Kidney capillary endothelial cell (primary cell): ENCODE results near the gene GNAL.
"Not testable (repeated sequence)": the region's sequence is repeated elsewhere in the genome, so short reads cannot be mapped to it uniquely, and the experiment has no call there.

Source experiments
- DNase-seq: peaks from one replicate; pipeline ENCODE4 v3.0.0-alpha.2; 2018; ENCODE audit warnings: low spot score

The GNAL gene

DNA sequence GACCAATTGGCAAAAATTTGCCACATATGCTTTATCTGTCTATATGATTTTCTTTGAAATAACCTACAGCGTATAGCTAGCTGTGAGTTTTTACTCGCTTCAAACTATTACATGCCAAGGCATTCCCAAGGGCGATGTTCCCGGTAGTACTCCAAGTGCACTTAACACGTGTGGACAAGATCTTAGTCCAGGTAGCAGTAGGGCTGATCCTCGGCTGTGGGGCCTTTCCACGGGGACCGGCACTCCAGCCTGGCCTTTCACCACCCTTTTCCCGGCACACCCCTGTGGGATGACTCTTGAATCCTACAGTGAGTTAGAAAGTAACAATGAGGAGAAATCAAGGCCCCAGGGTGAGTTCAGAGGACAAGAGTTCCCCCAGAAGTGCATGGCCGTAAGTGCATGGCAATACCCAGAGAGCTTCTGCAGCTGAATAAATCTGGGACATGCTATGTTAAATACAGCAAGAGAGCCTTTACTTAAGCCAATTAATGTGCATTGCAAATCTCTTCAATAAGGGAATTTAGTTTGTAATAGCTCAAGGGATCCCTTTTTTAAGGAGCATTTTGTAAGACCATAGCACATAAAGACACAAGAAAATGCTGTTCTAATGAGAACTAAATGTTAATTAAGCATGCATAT, 188.6 kb downstream of the GNAL start:
- DNase-seq = no peak

DNA sequence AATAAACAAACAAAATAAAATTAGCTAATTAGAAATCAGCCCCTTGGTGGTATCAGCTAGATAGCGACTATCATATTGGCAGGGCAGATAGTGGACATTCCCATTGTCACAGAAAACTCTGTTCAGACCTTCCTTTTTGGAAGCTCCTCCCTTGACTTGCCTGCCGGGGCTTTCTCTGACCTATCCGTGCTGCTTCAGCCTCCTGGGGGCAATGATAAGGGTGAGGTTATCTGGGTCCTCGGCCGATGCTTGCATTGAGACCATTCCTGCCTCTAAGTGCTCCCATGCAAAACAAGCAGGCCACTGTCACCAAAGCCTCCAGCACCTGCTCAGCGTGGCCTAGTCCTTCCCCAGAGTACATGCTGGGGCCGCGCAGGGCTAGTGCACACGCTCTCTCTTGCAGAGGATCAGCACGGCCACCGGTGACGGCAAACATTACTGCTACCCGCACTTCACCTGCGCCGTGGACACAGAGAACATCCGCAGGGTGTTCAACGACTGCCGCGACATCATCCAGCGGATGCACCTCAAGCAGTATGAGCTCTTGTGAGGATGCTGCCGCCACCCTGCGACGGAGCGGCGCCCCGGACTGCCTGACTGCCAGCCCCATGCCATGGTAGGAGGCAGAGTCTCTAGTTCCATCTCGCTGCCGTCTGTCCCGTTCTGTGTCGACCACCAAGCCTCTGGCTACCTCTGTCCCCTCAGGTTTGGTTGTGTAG, 191.7 kb downstream of the GNAL start:
- no peak for DNase-seq

DNA sequence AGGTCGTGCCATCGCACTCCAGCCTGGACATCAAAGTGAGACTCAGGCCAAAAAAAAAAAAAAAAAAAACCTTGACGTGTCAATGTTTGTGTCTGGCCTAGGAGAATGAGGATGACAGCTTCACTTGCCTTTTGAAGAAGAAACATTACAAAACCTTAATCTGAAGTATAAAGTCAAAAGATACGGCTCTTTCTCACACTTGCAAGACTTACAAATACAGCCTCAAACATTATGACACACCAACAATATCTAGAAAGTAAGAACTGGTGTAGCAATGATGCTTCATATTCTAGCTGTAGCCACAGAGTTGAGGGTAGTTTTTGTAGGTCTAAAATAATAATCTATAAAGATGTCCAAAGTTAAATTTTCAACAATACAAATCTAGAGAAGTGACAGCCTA, 193.6 kb downstream of the GNAL start:
- DNase-seq = no peak

- peak; percentile 42 for DNase-seq
Measured at GRCh38 chr18:11883153-11883552, 194.1 kb downstream of the GNAL start.

DNA sequence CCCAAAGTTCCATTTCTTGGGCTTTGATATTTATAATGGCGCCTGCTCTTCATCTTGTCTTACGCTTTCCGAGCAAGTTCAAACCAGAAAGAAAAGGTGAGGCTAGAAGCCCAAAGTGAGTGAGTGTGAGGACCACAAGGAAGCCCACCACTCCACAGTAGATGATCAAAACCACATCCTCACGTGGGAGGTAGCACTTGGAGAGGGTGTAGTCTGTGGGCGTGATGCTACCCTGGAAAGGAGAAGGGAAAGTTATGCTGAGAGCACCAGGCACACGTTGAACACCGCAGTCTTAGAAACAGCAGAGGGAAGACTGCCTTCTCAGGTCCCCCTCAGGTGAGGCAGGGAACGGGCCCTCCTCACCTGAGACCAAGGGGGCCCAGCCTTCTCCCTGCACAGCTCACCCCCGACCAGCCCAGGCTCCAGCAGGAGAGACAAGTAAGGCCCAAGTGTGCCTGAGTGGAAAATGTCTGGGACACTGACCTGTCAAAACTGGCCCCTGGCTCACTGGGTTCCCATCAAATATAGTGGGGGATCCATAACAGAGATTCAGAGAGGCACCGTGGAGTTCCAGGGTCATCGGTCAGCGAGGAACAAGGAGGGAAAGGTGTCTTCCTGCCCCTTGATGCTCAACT, 195.4 kb downstream of the GNAL start:
- no peak for DNase-seq

DNA sequence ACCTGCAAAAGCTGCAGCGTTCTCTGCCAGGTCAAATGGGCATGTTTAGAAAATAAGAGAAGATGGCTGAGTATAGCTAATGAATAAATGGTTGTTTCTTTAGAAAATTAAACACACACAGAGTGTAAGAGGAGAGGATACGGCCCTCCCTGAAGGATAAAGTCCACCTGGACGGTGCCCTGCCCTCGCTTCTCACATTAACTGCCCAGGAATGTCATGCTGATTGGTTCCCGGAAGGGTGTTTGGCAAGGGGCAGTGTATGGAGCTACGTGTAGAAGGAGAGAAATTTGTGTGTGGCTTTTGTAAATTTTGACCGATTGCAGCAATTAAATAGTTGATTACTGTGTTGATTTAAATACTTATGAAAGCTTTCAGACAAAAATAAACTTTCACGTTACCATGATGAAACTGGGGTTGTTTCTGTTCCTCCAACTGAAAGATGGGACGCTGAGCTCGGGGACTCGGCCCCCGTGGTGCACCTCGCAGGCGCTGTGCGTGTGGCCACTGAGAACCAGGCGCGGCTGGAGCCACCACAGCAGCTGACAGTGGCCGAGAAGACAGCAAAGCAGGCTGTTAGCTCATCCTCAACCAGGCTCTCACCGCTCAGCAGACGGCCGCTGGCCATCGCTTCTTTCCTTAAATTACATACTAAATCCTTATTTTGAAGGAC, 196.3 kb downstream of the GNAL start:
- DNase-seq = no peak

GRCh38 chr18:11886577-11887110, 197.6 kb downstream of the GNAL start:
- no peak for DNase-seq

- DNase-seq = no peak
Measured at GRCh38 chr18:11887328-11888128, 198.5 kb downstream of the GNAL start.

DNA sequence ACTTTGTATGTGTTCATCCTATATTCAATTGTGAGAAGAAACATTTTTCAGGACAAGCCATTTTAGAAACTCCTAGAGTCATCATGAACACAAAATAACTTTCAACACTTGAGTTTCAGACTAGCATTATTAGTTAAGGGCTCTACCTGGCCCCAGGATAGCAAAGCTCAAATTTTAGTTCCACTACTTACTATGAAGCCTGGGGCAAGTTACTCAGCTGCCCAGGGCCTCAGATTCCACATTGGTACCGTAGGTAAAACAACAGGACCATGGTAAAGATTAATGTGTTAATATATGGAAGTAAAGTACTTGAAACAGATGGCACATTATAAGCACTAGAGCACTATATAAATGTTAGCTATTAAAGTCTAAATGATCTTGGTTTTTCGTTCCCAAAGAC, 199.7 kb downstream of the GNAL start:
- DNase-seq = no peak

GRCh38 chr18:11889284-11889683, 200.2 kb downstream of the GNAL start:
- no peak for DNase-seq

GRCh38 chr18:11891737-11892136, 202.7 kb downstream of the GNAL start:
- no peak for DNase-seq

- not testable (repeated sequence) for DNase-seq
Measured at GRCh38 chr18:11892438-11892837, 203.4 kb downstream of the GNAL start.

GRCh38 chr18:11897781-11898180, 208.7 kb downstream of the GNAL start:
- DNase-seq = no peak

- no peak for DNase-seq
Measured at GRCh38 chr18:11899063-11899462, 210.0 kb downstream of the GNAL start.

DNA sequence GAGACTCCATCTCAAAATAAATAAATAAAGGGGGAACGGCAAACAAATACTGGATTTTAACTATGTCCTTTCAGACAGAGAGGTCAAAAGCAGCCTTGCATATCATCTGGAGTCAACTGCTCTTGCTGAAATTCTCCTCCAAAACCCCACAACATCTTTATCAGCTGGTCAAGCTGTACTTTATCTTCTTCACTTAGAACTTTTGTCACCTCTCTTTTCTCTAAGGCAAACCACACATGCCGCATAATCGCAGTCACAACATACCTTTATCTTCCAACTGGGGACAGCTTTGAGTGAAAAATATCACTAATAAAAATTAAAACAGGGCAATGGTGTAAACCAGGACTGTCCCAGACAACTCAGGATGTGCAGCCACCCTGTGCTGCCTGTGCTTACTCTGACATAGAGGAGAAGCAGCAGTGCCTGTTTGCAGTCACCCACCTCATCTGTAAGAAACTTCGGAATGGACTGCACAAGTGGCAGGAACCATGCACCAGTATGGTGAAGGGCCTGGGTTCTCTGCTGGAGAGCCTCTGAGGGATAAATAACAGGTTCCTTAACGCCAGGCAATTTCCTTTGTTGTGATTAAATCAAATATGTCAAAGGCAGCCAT, 212.9 kb downstream of the GNAL start:
- no peak for DNase-seq

DNA sequence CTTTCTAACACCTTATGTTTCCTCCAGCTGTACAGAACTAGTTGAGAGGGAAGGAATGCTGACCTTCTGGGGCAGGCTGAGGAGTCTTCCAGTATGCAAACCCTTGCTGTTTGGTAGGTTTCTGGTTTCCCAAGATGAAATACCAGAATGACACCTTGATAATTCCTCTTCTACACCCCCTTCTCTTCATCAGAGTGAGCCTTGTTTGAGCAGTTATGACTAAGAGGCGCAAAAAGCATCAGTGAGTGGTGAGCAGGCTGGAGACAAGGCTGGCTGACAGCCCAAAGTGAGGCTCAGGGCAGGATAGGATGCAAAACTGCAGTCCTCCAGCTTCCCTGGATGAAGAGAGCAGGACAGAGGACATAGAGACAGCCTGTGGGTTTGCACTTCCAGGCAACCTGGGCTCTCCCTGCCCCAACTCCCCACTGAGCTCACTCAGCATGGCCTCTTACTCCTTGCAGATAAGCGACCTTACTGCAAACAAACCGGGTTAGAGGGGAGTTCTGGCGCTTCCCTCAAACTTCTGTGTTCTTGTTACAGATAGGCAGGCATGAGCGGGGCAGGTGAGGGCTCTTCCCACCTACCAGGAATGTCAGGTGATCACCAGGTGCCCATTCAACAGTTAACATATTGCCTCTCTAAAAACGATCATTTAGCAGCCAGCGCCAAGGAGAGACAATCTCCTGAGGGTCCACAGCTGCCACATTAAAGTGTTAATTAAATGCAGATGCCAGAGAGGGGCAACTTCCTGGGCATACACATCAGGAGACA, 213.6 kb downstream of the GNAL start:
- DNase-seq = no peak

GRCh38 chr18:11905613-11906012, 216.5 kb downstream of the GNAL start:
- DNase-seq = no peak

DNA sequence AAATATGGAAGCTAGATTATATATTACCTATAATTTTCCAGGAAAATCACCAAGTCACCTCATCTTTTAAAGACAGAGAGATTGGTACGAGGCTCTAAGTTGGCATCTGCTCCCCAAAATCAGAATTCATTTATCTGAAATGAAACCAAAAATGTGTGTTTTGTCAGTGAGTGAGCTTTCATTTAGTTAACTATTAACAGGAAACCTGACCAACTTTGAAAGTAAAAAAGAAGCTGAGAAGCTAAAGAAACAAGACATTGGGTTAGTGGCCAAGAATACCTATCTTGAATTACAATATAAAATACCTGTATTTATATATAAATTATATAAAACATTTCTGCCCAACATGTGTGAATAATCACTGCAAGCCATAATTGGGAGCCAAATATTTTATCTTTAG, 217.1 kb downstream of the GNAL start:
- no peak for DNase-seq

- DNase-seq = no peak
Measured at GRCh38 chr18:11906926-11907874, 218.1 kb downstream of the GNAL start.
